Liver (tissue), 9 donors: ENCODE measurements around the gene DPY19L3. TPM values are rescaled to one million over a fixed set of nuclear protein-coding genes. Genes with fewer than 3 reads are reported as not detected.

Experiments used
- DNase-seq: peaks from one replicate; pipeline ENCODE4 v3.0.0-alpha.2; 2017; ENCODE audit warnings: low spot score
- H3K27ac ChIP-seq, 2 donors: one replicate each; pipeline ENCODE4 v1.7.0; 2013; ENCODE audit warnings: inconsistent platforms in 2 of 2, low read length in 2 of 2, control low read depth in 1 of 2, low read depth in 1 of 2, mild to moderate bottlenecking in 1 of 2
- H3K27me3 ChIP-seq, 4 donors: one replicate each; pipeline versions ENCODE4 v1.6.1 to v1.7.0; 2013; ENCODE audit warnings: low read length in 3 of 4, inconsistent platforms in 1 of 4, mild to moderate bottlenecking in 1 of 4, moderate library complexity in 1 of 4; ENCODE audit not compliant: control insufficient read depth in 4 of 4, insufficient read depth in 4 of 4
- H3K36me3 ChIP-seq, 4 donors: one replicate each; pipeline versions ENCODE4 v1.6.1 to v1.7.0; 2013; ENCODE audit warnings: low read length in 3 of 4, mild to moderate bottlenecking in 3 of 4, low read depth in 1 of 4, moderate library complexity in 1 of 4; ENCODE audit not compliant: control insufficient read depth in 4 of 4, insufficient read depth in 3 of 4
- H3K4me1 ChIP-seq, 4 donors: one replicate each; pipeline versions ENCODE4 v1.6.1 to v1.7.0; 2013; ENCODE audit warnings: low read length in 3 of 4, mild to moderate bottlenecking in 3 of 4, moderate library complexity in 1 of 4; ENCODE audit not compliant: control insufficient read depth in 4 of 4, insufficient read depth in 4 of 4
- H3K4me3 ChIP-seq, 3 donors: one replicate each; pipeline versions ENCODE4 v1.6.1 to v1.7.0; 2013; ENCODE audit warnings: low read length in 3 of 3, control low read depth in 1 of 3, low read depth in 1 of 3, mild to moderate bottlenecking in 1 of 3
- H3K9ac ChIP-seq, 2 donors: one replicate each; pipeline ENCODE4 v1.7.0; 2013; ENCODE audit warnings: low read length in 2 of 2, mild to moderate bottlenecking in 2 of 2, moderate library complexity in 2 of 2, control low read depth in 1 of 2, low read depth in 1 of 2
- H3K9me3 ChIP-seq, 4 donors: one replicate each; pipeline versions ENCODE4 v1.6.1 to v1.7.0; 2013; ENCODE audit warnings: low read length in 3 of 4; ENCODE audit not compliant: control insufficient read depth in 4 of 4
- EGR1 ChIP-seq, 2 donors: IDR thresholded peaks; 2 replicates each; pipeline ENCODE4 v1.6.1; 2016 to 2018; ENCODE audit warnings: antibody characterized with exemption in 2 of 2, low read depth in 2 of 2
- FOXA1 ChIP-seq: IDR thresholded peaks from 2 replicates; pipeline ENCODE4 v1.6.1; 2016; ENCODE audit warnings: antibody characterized with exemption
- FOXA2 ChIP-seq: IDR thresholded peaks from 2 replicates; pipeline ENCODE4 v1.6.1; 2016; ENCODE audit warnings: antibody characterized with exemption
- GABPA ChIP-seq, 2 donors: IDR thresholded peaks in 1 of 2; conservative IDR thresholded peaks in 1 of 2; 2 replicates each; pipeline ENCODE4 v1.6.1; 2016; ENCODE audit warnings: antibody characterized with exemption in 2 of 2, mild to moderate bottlenecking in 1 of 2, moderate library complexity in 1 of 2
- HNF4A ChIP-seq, 2 donors: conservative IDR thresholded peaks; 2 replicates each; pipeline ENCODE4 v1.6.1; 2016; ENCODE audit warnings: antibody characterized with exemption in 2 of 2, mild to moderate bottlenecking in 2 of 2
- HNF4G ChIP-seq: IDR thresholded peaks from 2 replicates; pipeline ENCODE4 v1.6.1; 2016; ENCODE audit warnings: antibody characterized with exemption
- JUND ChIP-seq, 2 donors: IDR thresholded peaks; 2 replicates each; pipeline ENCODE4 v1.6.1; 2016; ENCODE audit warnings: antibody characterized with exemption in 2 of 2
- NR2F2 ChIP-seq: IDR thresholded peaks from 2 replicates; pipeline ENCODE4 v1.6.1; 2016; ENCODE audit warnings: antibody characterized with exemption
- RAD21 ChIP-seq, 2 donors: IDR thresholded peaks; 2 replicates each; pipeline ENCODE4 v1.6.1; 2016; ENCODE audit warnings: antibody characterized with exemption in 2 of 2, mild to moderate bottlenecking in 2 of 2
- RXRA ChIP-seq, 2 donors: IDR thresholded peaks; 2 replicates each; pipeline ENCODE4 v1.6.1; 2017 to 2018; ENCODE audit warnings: antibody characterized with exemption in 2 of 2, mild to moderate bottlenecking in 1 of 2
- SP1 ChIP-seq: IDR thresholded peaks from 2 replicates; pipeline ENCODE4 v1.6.1; 2018; ENCODE audit warnings: antibody characterized with exemption, mild to moderate bottlenecking
- TAF1 ChIP-seq: conservative IDR thresholded peaks from 2 replicates; pipeline ENCODE4 v1.6.1; 2016; ENCODE audit warnings: antibody characterized with exemption, mild to moderate bottlenecking
- YY1 ChIP-seq: IDR thresholded peaks from 2 replicates; pipeline ENCODE4 v1.6.1; 2016; ENCODE audit warnings: antibody characterized with exemption, mild to moderate bottlenecking
- WGBS: extraction: QIAGEN DNeasy Blood & Tissue Kit; methylation state at CpG from one replicate; pipeline ENCODE4 v1.1.7; 2013; 5-methylcytosine and 5-hydroxymethylcytosine counted together
- polyA plus RNA-seq, 2 donors: library from polyadenylated mRNA; stranded (reverse) in 1 of 2; unstranded in 1 of 2; fragments of 200-250 nt in 1 of 2; fragments of >200 nt in 1 of 2; fragmentation: Nextera tagmentation in 1 of 2; extraction: Ambion mirVana in 1 of 2; gene quantifications; one replicate each; pipeline versions ENCODE4 v1.2.1 to v1.2.3, GENCODE V29; 2013 to 2015
- total RNA-seq, 2 donors: library from RNA; depleted of rRNA; stranded (reverse); fragments of >200 nt; gene quantifications; one replicate each; pipeline ENCODE4 v1.2.3, GENCODE V29; 2014
- TF ChIP-seq, protein P1 (sequence below): IDR thresholded peaks from 2 replicates; pipeline ENCODE4 v1.6.1; 2016; ENCODE audit warnings: antibody characterized with exemption
- TF ChIP-seq, protein P2 (sequence below): IDR thresholded peaks from 2 replicates; pipeline ENCODE4 v1.6.1; 2016; ENCODE audit warnings: antibody characterized with exemption, mild to moderate bottlenecking
- TF ChIP-seq, protein P3 (sequence below): IDR thresholded peaks from 2 replicates; pipeline ENCODE4 v1.6.1; 2016; ENCODE audit warnings: antibody characterized with exemption
- TF ChIP-seq, protein P4 (sequence below): fragments of 150-350 bp; IDR thresholded peaks from 2 replicates; pipeline ENCODE4 v1.5.1; 2017; ENCODE audit warnings: improper control_type of control experiment, low read depth, low read length; ENCODE audit not compliant: missing input control
- TF ChIP-seq, protein P5 (sequence below): IDR thresholded peaks from 2 replicates; pipeline ENCODE4 v1.6.1; 2016; ENCODE audit warnings: antibody characterized with exemption
- donor health status: healthy.
- donor health status: healthy.
- donor health status: healthy.
- donor health status: healthy.
- donor health status: healthy.

The DPY19L3 gene, protein sequence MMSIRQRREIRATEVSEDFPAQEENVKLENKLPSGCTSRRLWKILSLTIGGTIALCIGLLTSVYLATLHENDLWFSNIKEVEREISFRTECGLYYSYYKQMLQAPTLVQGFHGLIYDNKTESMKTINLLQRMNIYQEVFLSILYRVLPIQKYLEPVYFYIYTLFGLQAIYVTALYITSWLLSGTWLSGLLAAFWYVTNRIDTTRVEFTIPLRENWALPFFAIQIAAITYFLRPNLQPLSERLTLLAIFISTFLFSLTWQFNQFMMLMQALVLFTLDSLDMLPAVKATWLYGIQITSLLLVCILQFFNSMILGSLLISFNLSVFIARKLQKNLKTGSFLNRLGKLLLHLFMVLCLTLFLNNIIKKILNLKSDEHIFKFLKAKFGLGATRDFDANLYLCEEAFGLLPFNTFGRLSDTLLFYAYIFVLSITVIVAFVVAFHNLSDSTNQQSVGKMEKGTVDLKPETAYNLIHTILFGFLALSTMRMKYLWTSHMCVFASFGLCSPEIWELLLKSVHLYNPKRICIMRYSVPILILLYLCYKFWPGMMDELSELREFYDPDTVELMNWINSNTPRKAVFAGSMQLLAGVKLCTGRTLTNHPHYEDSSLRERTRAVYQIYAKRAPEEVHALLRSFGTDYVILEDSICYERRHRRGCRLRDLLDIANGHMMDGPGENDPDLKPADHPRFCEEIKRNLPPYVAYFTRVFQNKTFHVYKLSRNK
- total RNA-seq (10 to 100 TPM; 11.5 to 13.0 TPM), polyA plus RNA-seq (1 to 10 TPM; 2.7 to 3.3 TPM)

DNA sequence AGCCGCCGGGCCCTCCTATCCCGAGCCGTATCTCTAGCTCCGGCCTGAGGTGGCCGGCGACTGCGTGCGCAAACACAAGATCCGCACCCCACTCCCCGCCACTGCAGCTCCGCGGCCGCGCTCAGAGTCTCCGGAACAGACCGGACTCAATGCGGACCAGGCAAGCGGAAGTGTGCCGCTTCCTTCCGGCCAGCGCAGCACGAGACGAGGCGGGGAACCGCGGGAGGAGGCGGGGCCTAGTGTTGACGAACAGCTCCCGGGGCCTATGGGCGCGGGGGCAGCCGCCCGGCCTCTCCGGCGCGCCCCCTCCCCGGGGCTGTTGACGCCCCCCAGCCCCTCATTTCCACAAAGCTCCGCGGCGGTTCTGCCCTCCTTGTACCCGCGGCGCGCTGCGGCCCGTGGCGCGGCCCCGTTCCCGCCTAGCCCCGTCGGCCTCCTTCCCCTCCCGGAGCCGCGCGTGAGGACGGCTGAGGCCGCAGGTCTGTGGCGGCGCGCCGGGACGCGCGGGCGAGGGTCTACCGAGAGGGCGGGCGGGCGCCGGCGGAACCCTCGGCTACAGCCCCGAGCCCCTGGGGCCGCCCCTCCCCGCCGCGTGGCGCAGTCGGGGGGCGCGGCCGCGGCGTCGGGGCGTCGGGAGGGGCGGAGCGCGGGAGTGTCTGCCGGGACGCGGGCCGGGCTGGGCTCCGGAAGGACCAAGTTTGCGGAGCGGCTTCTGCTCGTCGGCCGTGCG lies at the start of gene DPY19L3:
Gene DPY19L3 (plus strand): TSS at position 340 of the 730 bp plus-strand sequence. CDS start 2,484 bp downstream, outside the sequence.
- peaks cover 0 to 8% (median 5%) of the 10 kb centered on the region in 4 donors for H3K36me3 ChIP-seq
- H3K9me3 ChIP-seq, result no peaks in the 10 kb centered on the region
- WGBS, result under 1% methylated on average over 104 of the region's 104 CpGs
- DNase-seq, result peak; percentile 95
- H3K4me3 ChIP-seq, result peak within 1 kb of the TSS; percentile 88 to 95 (median 92)
- H3K4me1 ChIP-seq, result peaks cover 0 to 20% (median 2%) of the 10 kb centered on the region in 4 donors
- TF ChIP-seq RAD21 (IDR thresholded peaks at IDR 0.05), result peak in 1 of 2 donors; percentile 29
- no peak for TF ChIP-seq HNF4A (conservative IDR thresholded peaks at IDR 0.05)
- TF ChIP-seq FOXA2, result no peak
- TF ChIP-seq EGR1 (IDR thresholded peaks at IDR 0.05; ENCODE audit: low read depth in 2 of 2), result peak in 1 of 2 donors; percentile 62
- peak; percentile 51 for TF ChIP-seq TAF1
- TF ChIP-seq FOXA1, result no peak
- TF ChIP-seq, protein P1, sequence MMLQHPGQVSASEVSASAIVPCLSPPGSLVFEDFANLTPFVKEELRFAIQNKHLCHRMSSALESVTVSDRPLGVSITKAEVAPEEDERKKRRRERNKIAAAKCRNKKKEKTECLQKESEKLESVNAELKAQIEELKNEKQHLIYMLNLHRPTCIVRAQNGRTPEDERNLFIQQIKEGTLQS, result no peak
- TF ChIP-seq, protein P2, sequence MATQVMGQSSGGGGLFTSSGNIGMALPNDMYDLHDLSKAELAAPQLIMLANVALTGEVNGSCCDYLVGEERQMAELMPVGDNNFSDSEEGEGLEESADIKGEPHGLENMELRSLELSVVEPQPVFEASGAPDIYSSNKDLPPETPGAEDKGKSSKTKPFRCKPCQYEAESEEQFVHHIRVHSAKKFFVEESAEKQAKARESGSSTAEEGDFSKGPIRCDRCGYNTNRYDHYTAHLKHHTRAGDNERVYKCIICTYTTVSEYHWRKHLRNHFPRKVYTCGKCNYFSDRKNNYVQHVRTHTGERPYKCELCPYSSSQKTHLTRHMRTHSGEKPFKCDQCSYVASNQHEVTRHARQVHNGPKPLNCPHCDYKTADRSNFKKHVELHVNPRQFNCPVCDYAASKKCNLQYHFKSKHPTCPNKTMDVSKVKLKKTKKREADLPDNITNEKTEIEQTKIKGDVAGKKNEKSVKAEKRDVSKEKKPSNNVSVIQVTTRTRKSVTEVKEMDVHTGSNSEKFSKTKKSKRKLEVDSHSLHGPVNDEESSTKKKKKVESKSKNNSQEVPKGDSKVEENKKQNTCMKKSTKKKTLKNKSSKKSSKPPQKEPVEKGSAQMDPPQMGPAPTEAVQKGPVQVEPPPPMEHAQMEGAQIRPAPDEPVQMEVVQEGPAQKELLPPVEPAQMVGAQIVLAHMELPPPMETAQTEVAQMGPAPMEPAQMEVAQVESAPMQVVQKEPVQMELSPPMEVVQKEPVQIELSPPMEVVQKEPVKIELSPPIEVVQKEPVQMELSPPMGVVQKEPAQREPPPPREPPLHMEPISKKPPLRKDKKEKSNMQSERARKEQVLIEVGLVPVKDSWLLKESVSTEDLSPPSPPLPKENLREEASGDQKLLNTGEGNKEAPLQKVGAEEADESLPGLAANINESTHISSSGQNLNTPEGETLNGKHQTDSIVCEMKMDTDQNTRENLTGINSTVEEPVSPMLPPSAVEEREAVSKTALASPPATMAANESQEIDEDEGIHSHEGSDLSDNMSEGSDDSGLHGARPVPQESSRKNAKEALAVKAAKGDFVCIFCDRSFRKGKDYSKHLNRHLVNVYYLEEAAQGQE, result peak; percentile 88
- peak; percentile 49 for TF ChIP-seq YY1
- TF ChIP-seq RXRA (IDR thresholded peaks at IDR 0.05), result no peak
- peak; percentile 42 for TF ChIP-seq SP1
- no peak for TF ChIP-seq JUND (IDR thresholded peaks at IDR 0.05)
- no peak for TF ChIP-seq NR2F2
- TF ChIP-seq, protein P3, sequence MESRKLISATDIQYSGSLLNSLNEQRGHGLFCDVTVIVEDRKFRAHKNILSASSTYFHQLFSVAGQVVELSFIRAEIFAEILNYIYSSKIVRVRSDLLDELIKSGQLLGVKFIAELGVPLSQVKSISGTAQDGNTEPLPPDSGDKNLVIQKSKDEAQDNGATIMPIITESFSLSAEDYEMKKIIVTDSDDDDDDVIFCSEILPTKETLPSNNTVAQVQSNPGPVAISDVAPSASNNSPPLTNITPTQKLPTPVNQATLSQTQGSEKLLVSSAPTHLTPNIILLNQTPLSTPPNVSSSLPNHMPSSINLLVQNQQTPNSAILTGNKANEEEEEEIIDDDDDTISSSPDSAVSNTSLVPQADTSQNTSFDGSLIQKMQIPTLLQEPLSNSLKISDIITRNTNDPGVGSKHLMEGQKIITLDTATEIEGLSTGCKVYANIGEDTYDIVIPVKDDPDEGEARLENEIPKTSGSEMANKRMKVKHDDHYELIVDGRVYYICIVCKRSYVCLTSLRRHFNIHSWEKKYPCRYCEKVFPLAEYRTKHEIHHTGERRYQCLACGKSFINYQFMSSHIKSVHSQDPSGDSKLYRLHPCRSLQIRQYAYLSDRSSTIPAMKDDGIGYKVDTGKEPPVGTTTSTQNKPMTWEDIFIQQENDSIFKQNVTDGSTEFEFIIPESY, result no peak
- peak; percentile 84 to 95 for TF ChIP-seq GABPA (IDR thresholded peaks at IDR 0.05 in 1 of 2, conservative IDR thresholded peaks at IDR 0.05 in 1 of 2)
- no peak for TF ChIP-seq HNF4G
- TF ChIP-seq, protein P4, sequence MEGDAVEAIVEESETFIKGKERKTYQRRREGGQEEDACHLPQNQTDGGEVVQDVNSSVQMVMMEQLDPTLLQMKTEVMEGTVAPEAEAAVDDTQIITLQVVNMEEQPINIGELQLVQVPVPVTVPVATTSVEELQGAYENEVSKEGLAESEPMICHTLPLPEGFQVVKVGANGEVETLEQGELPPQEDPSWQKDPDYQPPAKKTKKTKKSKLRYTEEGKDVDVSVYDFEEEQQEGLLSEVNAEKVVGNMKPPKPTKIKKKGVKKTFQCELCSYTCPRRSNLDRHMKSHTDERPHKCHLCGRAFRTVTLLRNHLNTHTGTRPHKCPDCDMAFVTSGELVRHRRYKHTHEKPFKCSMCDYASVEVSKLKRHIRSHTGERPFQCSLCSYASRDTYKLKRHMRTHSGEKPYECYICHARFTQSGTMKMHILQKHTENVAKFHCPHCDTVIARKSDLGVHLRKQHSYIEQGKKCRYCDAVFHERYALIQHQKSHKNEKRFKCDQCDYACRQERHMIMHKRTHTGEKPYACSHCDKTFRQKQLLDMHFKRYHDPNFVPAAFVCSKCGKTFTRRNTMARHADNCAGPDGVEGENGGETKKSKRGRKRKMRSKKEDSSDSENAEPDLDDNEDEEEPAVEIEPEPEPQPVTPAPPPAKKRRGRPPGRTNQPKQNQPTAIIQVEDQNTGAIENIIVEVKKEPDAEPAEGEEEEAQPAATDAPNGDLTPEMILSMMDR, result no peak
- TF ChIP-seq, protein P5, sequence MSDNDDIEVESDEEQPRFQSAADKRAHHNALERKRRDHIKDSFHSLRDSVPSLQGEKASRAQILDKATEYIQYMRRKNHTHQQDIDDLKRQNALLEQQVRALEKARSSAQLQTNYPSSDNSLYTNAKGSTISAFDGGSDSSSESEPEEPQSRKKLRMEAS, result peak; percentile 74
- H3K27me3 ChIP-seq, result no peaks in the 10 kb centered on the region
- H3K9ac ChIP-seq, result peak within 1 kb of the TSS; percentile 87 to 98
- H3K27ac ChIP-seq, result peak within 1 kb of the TSS; percentile 98 to 99
